A549 treated with AZD9567 at 1 μM for 4 hours (cell line): ENCODE measurements around the gene ACTL7A. TPM values are rescaled to one million over a fixed set of nuclear protein-coding genes. Genes with fewer than 3 reads are reported as not detected.

Experiments
- total RNA-seq: library from RNA; stranded (reverse); fragments of 200-300 nt; extraction: Qiagen RNA extraction; gene quantifications from 5 replicates; pipeline ENCODE4 v1.2.3, GENCODE V29; 2022; ENCODE audit not compliant: insufficient read depth

ACTL7A gene
- not detected in 5 replicates for total RNA-seq

DNA sequence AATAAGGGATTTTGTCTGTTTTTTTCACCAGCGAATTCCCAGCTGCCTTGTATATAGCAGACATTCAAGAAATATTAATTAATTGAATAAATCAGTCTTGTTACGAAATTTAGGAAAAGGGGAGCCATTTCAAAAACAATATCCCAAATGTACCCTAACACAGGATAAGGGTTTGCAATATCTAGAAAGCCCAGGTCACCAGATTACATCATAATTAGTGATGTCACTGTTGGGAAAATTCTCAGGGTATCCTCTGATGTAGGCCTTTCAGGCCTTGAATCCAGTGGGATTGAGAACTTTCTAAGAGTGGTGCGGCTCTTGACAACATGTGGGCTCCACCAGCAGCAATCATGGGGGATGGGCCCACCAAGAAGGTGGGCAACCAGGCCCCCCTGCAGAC, at the start of gene ACTL7A:
Gene ACTL7A (plus strand): TSS at position 270 of the 400 bp plus-strand sequence. CDS start 57 bp downstream, at position 327.

GRCh38 chr9:108855888-108856287, 6.2 kb upstream of the ACTL7A start, which contains the start of gene ACTL7B:
Gene ACTL7B, minus strand, starts transcription at chr9:108855986. Its CDS starts 56 bp downstream, at chr9:108855930.

Other genes with a start within 250 kb of the ACTL7A start
- 0.03 TPM in 1 of 5 replicates, not detected in the others for gene ACTL7B, start 6.3 kb upstream of the ACTL7A start, total RNA-seq
- gene ELP1, start 71.9 kb downstream of the ACTL7A start, total RNA-seq: 19.2 to 28.7 TPM (median 20.5 TPM) in 5 replicates
- gene ABITRAM, start 72.1 kb downstream of the ACTL7A start, total RNA-seq: 20.0 to 33.0 TPM (median 21.3 TPM) in 5 replicates
- gene CTNNAL1, start 151.2 kb downstream of the ACTL7A start, total RNA-seq: 44.4 to 55.1 TPM (median 49.9 TPM) in 5 replicates